HEK293 (cell line): ENCODE results near the gene LHX2.
A peak's percentile ranks its signal among the peaks of the same experiment; 100 is the strongest.

Experiments
- HOXC10 ChIP-seq: sonication (generic); formaldehyde crosslinking; IDR thresholded peaks from 2 replicates; pipeline ENCODE4 v1.8.1; 2023; ENCODE audit warnings: mild to moderate bottlenecking, missing genetic modification reagents
- KLF10 ChIP-seq: fragments of 450-650 bp; IDR thresholded peaks from 2 replicates; pipeline ENCODE4 v1.5.1; 2018; ENCODE audit warnings: missing biosample characterization, mild to moderate bottlenecking, missing genetic modification characterization
- KLF16 ChIP-seq: fragments of 450-650 bp; formaldehyde crosslinking; IDR thresholded peaks from 2 replicates; pipeline ENCODE4 v1.5.1; 2017; ENCODE audit warnings: missing biosample characterization, missing genetic modification characterization
- RBAK ChIP-seq: fragments of 450-650 bp; formaldehyde crosslinking; IDR thresholded peaks from 2 replicates; pipeline ENCODE4 v1.5.1; 2016; ENCODE audit warnings: missing biosample characterization, missing genetic modification characterization
- SP7 ChIP-seq: fragments of 450-650 bp; formaldehyde crosslinking; IDR thresholded peaks from 2 replicates; pipeline ENCODE4 v1.5.1; 2016; ENCODE audit warnings: missing biosample characterization, missing genetic modification characterization
- ZBTB20 ChIP-seq: fragments of 450-650 bp; formaldehyde crosslinking; IDR thresholded peaks from 2 replicates; pipeline ENCODE4 v1.5.1; 2016; ENCODE audit warnings: missing biosample characterization, missing genetic modification characterization
- ZNF10 ChIP-seq: fragments of 450-650 bp; formaldehyde crosslinking; IDR thresholded peaks from 2 replicates; pipeline ENCODE4 v1.5.1; 2017; ENCODE audit warnings: missing biosample characterization, missing genetic modification characterization
- ZNF155 ChIP-seq: fragments of 450-650 bp; formaldehyde crosslinking; IDR thresholded peaks from 2 replicates; pipeline ENCODE4 v1.5.1; 2016; ENCODE audit warnings: missing biosample characterization, missing genetic modification characterization
- ZNF19 ChIP-seq: fragments of 450-650 bp; formaldehyde crosslinking; IDR thresholded peaks from 2 replicates; pipeline ENCODE4; 2016; ENCODE audit warnings: missing biosample characterization, missing genetic modification characterization, low read depth
- ZNF221 ChIP-seq: fragments of 450-650 bp; formaldehyde crosslinking; IDR thresholded peaks from 2 replicates; pipeline ENCODE4 v1.5.1; 2017; ENCODE audit warnings: missing biosample characterization, missing genetic modification characterization, borderline replicate concordance
- ZNF341 ChIP-seq: fragments of 450-650 bp; formaldehyde crosslinking; IDR thresholded peaks from 2 replicates; pipeline ENCODE4; 2016; ENCODE audit warnings: low read depth, missing biosample characterization, missing genetic modification characterization
- ZNF585B ChIP-seq: fragments of 450-650 bp; formaldehyde crosslinking; IDR thresholded peaks from 2 replicates; pipeline ENCODE4 v1.5.1; 2016; ENCODE audit warnings: missing biosample characterization, missing genetic modification characterization
- ZNF629 ChIP-seq: fragments of 450-650 bp; formaldehyde crosslinking; IDR thresholded peaks from 2 replicates; pipeline ENCODE4 v1.5.1; 2017; ENCODE audit warnings: missing biosample characterization, missing genetic modification characterization
- ZNF830 ChIP-seq: fragments of 450-650 bp; IDR thresholded peaks from 2 replicates; pipeline ENCODE4 v1.5.0; 2018; ENCODE audit warnings: missing biosample characterization, missing genetic modification characterization, low read depth, mild to moderate bottlenecking, moderate library complexity
- ZSCAN16 ChIP-seq: fragments of 450-650 bp; formaldehyde crosslinking; IDR thresholded peaks from 2 replicates; pipeline ENCODE4 v1.5.1; 2016; ENCODE audit warnings: missing biosample characterization, missing genetic modification characterization
- ZXDB ChIP-seq: fragments of 450-650 bp; formaldehyde crosslinking; IDR thresholded peaks from 2 replicates; pipeline ENCODE4 v1.5.1; 2016; ENCODE audit warnings: missing biosample characterization, missing genetic modification characterization
- TF ChIP-seq, protein P1 (sequence below): fragments of 450-650 bp; formaldehyde crosslinking; IDR thresholded peaks from 2 replicates; pipeline ENCODE4 v1.5.1; 2016; ENCODE audit warnings: missing biosample characterization, missing genetic modification characterization
- TF ChIP-seq, protein P2 (sequence below): fragments of 450-650 bp; formaldehyde crosslinking; IDR thresholded peaks from 2 replicates; pipeline ENCODE4 v1.5.1; 2016; ENCODE audit warnings: missing biosample characterization, missing genetic modification characterization, borderline replicate concordance
- TF ChIP-seq, protein P3 (sequence below): fragments of 450-650 bp; formaldehyde crosslinking; IDR thresholded peaks from 2 replicates; pipeline ENCODE4 v1.5.1; 2016; ENCODE audit warnings: missing biosample characterization, missing genetic modification characterization
- TF ChIP-seq, protein P4 (sequence below): fragments of 450-650 bp; formaldehyde crosslinking; IDR thresholded peaks from 2 replicates; pipeline ENCODE4 v1.5.1; 2016; ENCODE audit warnings: missing biosample characterization, missing genetic modification characterization
- TF ChIP-seq, protein P5 (sequence below): fragments of 450-650 bp; formaldehyde crosslinking; IDR thresholded peaks from 2 replicates; pipeline ENCODE4 v1.5.1; 2016; ENCODE audit warnings: missing biosample characterization, missing genetic modification characterization, borderline replicate concordance
- TF ChIP-seq, protein P6 (sequence below): fragments of 450-650 bp; formaldehyde crosslinking; IDR thresholded peaks from 2 replicates; pipeline ENCODE4 v1.5.1; 2016; ENCODE audit warnings: missing biosample characterization, missing genetic modification characterization
- TF ChIP-seq, protein P7 (sequence below): fragments of 450-650 bp; formaldehyde crosslinking; IDR thresholded peaks from 2 replicates; pipeline ENCODE4 v1.5.0; 2017; ENCODE audit warnings: missing biosample characterization, missing genetic modification characterization, borderline replicate concordance
- TF ChIP-seq, protein P8 (sequence below): fragments of 450-650 bp; formaldehyde crosslinking; optimal IDR thresholded peaks from 2 replicates; pipeline ENCODE3; 2016; ENCODE audit warnings: missing biosample characterization, mild to moderate bottlenecking, missing genetic modification characterization

Gene LHX2

DNA sequence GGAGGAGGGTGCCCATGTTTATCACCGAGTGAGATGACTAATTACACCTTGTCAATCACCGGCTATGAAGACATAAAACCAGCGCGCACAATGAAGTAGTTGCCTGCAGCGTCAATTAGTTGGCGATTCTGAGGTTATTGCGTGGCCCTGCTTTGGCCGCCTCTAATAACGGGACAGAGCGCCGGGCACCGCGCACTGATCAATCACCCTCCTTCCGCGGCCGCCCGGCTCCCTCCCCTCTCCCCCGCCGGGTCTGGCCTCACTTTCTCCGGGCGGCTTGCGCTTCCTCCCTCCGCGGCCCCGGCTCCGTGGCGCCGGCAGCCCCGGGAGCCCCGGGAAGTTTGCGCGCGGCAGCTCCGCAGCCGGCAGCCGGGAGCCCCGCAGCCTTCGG lies 3.3 kb upstream of the LHX2 start (continued):
- TF ChIP-seq, protein P1, sequence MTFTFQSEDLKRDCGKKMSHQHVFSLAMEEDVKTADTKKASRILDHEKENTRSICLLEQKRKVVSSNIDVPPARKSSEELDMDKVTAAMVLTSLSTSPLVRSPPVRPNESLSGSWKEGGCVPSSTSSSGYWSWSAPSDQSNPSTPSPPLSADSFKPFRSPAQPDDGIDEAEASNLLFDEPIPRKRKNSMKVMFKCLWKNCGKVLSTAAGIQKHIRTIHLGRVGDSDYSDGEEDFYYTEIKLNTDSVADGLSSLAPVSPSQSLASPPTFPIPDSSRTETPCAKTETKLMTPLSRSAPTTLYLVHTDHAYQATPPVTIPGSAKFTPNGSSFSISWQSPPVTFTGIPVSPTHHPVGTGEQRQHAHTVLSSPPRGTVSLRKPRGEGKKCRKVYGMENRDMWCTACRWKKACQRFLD: no peak
- TF ChIP-seq ZNF19 (tag by site-specific recombination): no peak
- TF ChIP-seq, protein P2, sequence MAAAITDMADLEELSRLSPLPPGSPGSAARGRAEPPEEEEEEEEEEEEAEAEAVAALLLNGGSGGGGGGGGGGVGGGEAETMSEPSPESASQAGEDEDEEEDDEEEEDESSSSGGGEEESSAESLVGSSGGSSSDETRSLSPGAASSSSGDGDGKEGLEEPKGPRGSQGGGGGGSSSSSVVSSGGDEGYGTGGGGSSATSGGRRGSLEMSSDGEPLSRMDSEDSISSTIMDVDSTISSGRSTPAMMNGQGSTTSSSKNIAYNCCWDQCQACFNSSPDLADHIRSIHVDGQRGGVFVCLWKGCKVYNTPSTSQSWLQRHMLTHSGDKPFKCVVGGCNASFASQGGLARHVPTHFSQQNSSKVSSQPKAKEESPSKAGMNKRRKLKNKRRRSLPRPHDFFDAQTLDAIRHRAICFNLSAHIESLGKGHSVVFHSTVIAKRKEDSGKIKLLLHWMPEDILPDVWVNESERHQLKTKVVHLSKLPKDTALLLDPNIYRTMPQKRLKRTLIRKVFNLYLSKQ (tag by site-specific recombination): no peak
- TF ChIP-seq ZXDB (tag by site-specific recombination): peak; percentile 57; the same call in 1 of the 2 replicates
- peak; percentile 58; the same call in 1 of the 2 replicates for TF ChIP-seq ZNF10 (tag by site-specific recombination)
- TF ChIP-seq ZNF341 (tag by site-specific recombination): peak; percentile 35; the same call in 1 of the 2 replicates
- no peak for TF ChIP-seq RBAK (tag by site-specific recombination)
- TF ChIP-seq ZNF155: no peak
- no peak for TF ChIP-seq ZNF830 (tag by site-specific recombination)
- TF ChIP-seq, protein P3, sequence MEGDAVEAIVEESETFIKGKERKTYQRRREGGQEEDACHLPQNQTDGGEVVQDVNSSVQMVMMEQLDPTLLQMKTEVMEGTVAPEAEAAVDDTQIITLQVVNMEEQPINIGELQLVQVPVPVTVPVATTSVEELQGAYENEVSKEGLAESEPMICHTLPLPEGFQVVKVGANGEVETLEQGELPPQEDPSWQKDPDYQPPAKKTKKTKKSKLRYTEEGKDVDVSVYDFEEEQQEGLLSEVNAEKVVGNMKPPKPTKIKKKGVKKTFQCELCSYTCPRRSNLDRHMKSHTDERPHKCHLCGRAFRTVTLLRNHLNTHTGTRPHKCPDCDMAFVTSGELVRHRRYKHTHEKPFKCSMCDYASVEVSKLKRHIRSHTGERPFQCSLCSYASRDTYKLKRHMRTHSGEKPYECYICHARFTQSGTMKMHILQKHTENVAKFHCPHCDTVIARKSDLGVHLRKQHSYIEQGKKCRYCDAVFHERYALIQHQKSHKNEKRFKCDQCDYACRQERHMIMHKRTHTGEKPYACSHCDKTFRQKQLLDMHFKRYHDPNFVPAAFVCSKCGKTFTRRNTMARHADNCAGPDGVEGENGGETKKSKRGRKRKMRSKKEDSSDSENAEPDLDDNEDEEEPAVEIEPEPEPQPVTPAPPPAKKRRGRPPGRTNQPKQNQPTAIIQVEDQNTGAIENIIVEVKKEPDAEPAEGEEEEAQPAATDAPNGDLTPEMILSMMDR: no peak
- no peak for TF ChIP-seq KLF16
- peak; percentile 27; the same call in 1 of the 2 replicates for TF ChIP-seq KLF10
- peak; percentile 58; the same call in 1 of the 2 replicates for TF ChIP-seq ZNF629
- TF ChIP-seq, protein P4, sequence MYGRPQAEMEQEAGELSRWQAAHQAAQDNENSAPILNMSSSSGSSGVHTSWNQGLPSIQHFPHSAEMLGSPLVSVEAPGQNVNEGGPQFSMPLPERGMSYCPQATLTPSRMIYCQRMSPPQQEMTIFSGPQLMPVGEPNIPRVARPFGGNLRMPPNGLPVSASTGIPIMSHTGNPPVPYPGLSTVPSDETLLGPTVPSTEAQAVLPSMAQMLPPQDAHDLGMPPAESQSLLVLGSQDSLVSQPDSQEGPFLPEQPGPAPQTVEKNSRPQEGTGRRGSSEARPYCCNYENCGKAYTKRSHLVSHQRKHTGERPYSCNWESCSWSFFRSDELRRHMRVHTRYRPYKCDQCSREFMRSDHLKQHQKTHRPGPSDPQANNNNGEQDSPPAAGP: 0 out of 2 replicates have a peak, but pooled peaks have one; percentile 28
- TF ChIP-seq, protein P5, sequence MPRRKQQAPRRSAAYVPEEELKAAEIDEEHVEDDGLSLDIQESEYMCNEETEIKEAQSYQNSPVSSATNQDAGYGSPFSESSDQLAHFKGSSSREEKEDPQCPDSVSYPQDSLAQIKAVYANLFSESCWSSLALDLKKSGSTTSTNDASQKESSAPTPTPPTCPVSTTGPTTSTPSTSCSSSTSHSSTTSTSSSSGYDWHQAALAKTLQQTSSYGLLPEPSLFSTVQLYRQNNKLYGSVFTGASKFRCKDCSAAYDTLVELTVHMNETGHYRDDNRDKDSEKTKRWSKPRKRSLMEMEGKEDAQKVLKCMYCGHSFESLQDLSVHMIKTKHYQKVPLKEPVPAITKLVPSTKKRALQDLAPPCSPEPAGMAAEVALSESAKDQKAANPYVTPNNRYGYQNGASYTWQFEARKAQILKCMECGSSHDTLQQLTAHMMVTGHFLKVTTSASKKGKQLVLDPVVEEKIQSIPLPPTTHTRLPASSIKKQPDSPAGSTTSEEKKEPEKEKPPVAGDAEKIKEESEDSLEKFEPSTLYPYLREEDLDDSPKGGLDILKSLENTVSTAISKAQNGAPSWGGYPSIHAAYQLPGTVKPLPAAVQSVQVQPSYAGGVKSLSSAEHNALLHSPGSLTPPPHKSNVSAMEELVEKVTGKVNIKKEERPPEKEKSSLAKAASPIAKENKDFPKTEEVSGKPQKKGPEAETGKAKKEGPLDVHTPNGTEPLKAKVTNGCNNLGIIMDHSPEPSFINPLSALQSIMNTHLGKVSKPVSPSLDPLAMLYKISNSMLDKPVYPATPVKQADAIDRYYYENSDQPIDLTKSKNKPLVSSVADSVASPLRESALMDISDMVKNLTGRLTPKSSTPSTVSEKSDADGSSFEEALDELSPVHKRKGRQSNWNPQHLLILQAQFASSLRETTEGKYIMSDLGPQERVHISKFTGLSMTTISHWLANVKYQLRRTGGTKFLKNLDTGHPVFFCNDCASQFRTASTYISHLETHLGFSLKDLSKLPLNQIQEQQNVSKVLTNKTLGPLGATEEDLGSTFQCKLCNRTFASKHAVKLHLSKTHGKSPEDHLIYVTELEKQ (tag by site-specific recombination): peak; percentile 69; the same call in 1 of the 2 replicates
- no peak for TF ChIP-seq ZNF221
- TF ChIP-seq ZNF585B: no peak
- TF ChIP-seq HOXC10 (CRISPR knock-in tag): no peak
- TF ChIP-seq, protein P6, sequence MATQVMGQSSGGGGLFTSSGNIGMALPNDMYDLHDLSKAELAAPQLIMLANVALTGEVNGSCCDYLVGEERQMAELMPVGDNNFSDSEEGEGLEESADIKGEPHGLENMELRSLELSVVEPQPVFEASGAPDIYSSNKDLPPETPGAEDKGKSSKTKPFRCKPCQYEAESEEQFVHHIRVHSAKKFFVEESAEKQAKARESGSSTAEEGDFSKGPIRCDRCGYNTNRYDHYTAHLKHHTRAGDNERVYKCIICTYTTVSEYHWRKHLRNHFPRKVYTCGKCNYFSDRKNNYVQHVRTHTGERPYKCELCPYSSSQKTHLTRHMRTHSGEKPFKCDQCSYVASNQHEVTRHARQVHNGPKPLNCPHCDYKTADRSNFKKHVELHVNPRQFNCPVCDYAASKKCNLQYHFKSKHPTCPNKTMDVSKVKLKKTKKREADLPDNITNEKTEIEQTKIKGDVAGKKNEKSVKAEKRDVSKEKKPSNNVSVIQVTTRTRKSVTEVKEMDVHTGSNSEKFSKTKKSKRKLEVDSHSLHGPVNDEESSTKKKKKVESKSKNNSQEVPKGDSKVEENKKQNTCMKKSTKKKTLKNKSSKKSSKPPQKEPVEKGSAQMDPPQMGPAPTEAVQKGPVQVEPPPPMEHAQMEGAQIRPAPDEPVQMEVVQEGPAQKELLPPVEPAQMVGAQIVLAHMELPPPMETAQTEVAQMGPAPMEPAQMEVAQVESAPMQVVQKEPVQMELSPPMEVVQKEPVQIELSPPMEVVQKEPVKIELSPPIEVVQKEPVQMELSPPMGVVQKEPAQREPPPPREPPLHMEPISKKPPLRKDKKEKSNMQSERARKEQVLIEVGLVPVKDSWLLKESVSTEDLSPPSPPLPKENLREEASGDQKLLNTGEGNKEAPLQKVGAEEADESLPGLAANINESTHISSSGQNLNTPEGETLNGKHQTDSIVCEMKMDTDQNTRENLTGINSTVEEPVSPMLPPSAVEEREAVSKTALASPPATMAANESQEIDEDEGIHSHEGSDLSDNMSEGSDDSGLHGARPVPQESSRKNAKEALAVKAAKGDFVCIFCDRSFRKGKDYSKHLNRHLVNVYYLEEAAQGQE (tag by site-specific recombination): no peak
- no peak for TF ChIP-seq ZBTB20 (tag by site-specific recombination)
- no peak for TF ChIP-seq ZSCAN16 (tag by site-specific recombination)
- TF ChIP-seq SP7: peak; percentile 90
- TF ChIP-seq, protein P7, sequence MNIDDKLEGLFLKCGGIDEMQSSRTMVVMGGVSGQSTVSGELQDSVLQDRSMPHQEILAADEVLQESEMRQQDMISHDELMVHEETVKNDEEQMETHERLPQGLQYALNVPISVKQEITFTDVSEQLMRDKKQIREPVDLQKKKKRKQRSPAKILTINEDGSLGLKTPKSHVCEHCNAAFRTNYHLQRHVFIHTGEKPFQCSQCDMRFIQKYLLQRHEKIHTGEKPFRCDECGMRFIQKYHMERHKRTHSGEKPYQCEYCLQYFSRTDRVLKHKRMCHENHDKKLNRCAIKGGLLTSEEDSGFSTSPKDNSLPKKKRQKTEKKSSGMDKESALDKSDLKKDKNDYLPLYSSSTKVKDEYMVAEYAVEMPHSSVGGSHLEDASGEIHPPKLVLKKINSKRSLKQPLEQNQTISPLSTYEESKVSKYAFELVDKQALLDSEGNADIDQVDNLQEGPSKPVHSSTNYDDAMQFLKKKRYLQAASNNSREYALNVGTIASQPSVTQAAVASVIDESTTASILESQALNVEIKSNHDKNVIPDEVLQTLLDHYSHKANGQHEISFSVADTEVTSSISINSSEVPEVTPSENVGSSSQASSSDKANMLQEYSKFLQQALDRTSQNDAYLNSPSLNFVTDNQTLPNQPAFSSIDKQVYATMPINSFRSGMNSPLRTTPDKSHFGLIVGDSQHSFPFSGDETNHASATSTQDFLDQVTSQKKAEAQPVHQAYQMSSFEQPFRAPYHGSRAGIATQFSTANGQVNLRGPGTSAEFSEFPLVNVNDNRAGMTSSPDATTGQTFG: no peak
- TF ChIP-seq, protein P8, sequence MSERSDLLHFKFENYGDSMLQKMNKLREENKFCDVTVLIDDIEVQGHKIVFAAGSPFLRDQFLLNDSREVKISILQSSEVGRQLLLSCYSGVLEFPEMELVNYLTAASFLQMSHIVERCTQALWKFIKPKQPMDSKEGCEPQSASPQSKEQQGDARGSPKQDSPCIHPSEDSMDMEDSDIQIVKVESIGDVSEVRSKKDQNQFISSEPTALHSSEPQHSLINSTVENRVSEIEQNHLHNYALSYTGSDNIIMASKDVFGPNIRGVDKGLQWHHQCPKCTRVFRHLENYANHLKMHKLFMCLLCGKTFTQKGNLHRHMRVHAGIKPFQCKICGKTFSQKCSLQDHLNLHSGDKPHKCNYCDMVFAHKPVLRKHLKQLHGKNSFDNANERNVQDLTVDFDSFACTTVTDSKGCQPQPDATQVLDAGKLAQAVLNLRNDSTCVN: peak; percentile 48
